Panc1 (cell line): ENCODE measurements around the gene DCAF8L2.

ENCODE experiments used
- POLR2AphosphoS5 ChIP-seq: IDR thresholded peaks from 2 replicates; pipeline ENCODE4 v1.6.1; 2012; ENCODE audit warnings: mild to moderate bottlenecking, low read depth, low read length, moderate library complexity
- TCF7L2 ChIP-seq: IDR thresholded peaks from 2 replicates; pipeline ENCODE4 v1.6.1; 2011; ENCODE audit warnings: mild to moderate bottlenecking, low read depth, low read length, inconsistent platforms
- TF ChIP-seq, protein P1 (sequence below): fragments of 450-650 bp; IDR thresholded peaks from 2 replicates; pipeline ENCODE4 v1.5.1; 2017; ENCODE audit warnings: mild to moderate bottlenecking
- TF ChIP-seq, protein P2 (sequence below), 2 experiments: IDR thresholded peaks; 2 replicates each; pipeline ENCODE4 v1.6.1; 2011 to 2012; ENCODE audit warnings: low read depth in 2 of 2, control low read depth in 1 of 2, low read length in 1 of 2, mild to moderate bottlenecking in 1 of 2, moderate library complexity in 1 of 2; ENCODE audit not compliant: insufficient read depth in 1 of 2

DNA sequence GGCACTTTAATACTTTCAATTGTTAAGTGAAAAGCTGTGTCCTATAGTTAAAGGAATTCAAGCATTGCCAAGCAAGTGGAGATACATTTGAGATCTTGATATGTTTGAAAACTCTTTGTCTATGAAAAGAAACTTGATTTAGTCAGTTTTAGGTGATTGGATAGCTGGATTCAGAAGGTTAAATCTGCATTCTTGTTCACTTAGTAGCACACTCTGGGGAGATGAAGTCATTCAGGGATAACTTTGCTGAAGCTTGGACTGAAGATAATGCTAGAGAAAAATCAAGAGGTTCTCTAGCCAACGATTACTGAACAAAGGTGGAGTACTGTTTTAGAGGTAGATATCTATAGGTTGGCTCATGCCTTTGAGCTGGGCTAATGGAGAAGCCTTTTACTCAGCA lies 90.6 kb downstream of the DCAF8L2 start:
- TF ChIP-seq, protein P1, sequence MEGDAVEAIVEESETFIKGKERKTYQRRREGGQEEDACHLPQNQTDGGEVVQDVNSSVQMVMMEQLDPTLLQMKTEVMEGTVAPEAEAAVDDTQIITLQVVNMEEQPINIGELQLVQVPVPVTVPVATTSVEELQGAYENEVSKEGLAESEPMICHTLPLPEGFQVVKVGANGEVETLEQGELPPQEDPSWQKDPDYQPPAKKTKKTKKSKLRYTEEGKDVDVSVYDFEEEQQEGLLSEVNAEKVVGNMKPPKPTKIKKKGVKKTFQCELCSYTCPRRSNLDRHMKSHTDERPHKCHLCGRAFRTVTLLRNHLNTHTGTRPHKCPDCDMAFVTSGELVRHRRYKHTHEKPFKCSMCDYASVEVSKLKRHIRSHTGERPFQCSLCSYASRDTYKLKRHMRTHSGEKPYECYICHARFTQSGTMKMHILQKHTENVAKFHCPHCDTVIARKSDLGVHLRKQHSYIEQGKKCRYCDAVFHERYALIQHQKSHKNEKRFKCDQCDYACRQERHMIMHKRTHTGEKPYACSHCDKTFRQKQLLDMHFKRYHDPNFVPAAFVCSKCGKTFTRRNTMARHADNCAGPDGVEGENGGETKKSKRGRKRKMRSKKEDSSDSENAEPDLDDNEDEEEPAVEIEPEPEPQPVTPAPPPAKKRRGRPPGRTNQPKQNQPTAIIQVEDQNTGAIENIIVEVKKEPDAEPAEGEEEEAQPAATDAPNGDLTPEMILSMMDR: no peak
- TF ChIP-seq POLR2AphosphoS5 (no peak), TCF7L2 (no peak)
- TF ChIP-seq, protein P2, sequence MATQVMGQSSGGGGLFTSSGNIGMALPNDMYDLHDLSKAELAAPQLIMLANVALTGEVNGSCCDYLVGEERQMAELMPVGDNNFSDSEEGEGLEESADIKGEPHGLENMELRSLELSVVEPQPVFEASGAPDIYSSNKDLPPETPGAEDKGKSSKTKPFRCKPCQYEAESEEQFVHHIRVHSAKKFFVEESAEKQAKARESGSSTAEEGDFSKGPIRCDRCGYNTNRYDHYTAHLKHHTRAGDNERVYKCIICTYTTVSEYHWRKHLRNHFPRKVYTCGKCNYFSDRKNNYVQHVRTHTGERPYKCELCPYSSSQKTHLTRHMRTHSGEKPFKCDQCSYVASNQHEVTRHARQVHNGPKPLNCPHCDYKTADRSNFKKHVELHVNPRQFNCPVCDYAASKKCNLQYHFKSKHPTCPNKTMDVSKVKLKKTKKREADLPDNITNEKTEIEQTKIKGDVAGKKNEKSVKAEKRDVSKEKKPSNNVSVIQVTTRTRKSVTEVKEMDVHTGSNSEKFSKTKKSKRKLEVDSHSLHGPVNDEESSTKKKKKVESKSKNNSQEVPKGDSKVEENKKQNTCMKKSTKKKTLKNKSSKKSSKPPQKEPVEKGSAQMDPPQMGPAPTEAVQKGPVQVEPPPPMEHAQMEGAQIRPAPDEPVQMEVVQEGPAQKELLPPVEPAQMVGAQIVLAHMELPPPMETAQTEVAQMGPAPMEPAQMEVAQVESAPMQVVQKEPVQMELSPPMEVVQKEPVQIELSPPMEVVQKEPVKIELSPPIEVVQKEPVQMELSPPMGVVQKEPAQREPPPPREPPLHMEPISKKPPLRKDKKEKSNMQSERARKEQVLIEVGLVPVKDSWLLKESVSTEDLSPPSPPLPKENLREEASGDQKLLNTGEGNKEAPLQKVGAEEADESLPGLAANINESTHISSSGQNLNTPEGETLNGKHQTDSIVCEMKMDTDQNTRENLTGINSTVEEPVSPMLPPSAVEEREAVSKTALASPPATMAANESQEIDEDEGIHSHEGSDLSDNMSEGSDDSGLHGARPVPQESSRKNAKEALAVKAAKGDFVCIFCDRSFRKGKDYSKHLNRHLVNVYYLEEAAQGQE (IDR thresholded peaks at IDR 0.05; ENCODE audit: insufficient read depth in 1 of 2, low read depth in 2 of 2, low read length in 1 of 2): no peak
